Measurements from ENCODE around the gene SYNDIG1L. TPM values are rescaled to one million over a fixed set of nuclear protein-coding genes. Genes with fewer than 3 reads are reported as not detected.
A peak's percentile ranks its signal among the peaks of the same experiment; 100 is the strongest.

Gene SYNDIG1L
- total RNA-seq (under 1 TPM in 4 of 9 donors, not detected in 5; 0.06 to 0.51 (median 0.18) TPM), polyA plus RNA-seq (under 1 TPM; 0.05 to 0.27 (median 0.24) TPM)
- long read RNA-seq, donor 1, result 0 reads
- long read RNA-seq, donor 2, result 0 reads
- long read RNA-seq, donor 3, result 0 reads
- long read RNA-seq, donor 4, result 0 reads
- long read RNA-seq, donor 5, partial matches to known transcripts, result 0 of 1 reads
- long read RNA-seq, donor 5, other reads (novel, unspliced or antisense), result 0 of 1 reads
- long read RNA-seq, donor 6, result 0 reads
- long read RNA-seq, donor 7, result 0 reads
- long read RNA-seq, donor 8, result 0 reads
- long read RNA-seq, donor 9, result 0 reads
- long read RNA-seq, donor 10, result 0 reads

- DNase-seq, result peak in 1 of 7 donors; percentile 10
- intact Hi-C loops (cut with DNase I), result no loop called here
- TF ChIP-seq POLR2A (IDR thresholded peaks at IDR 0.05), result no peak
- Histone ChIP-seq H3K9me3 (replicated peaks in 1 of 3) (no peaks in the 10 kb centered on the region), H3K4me3 (peak within 1 kb of the TSS in 1 of 4 donors; percentile 41), H3K36me3 (replicated peaks in 1 of 2) (no peaks in the 10 kb centered on the region), H3K4me1 (replicated peaks in 1 of 2) (peaks cover 0 to 6% of the 10 kb centered on the region in 2 donors), H3K27ac (no peak within 1 kb of the TSS), H3K27me3 (peaks cover 3% of the 10 kb centered on the region)
- 4 to 14% (median 8%) methylated on average over 3 to 33 of the region's 33 CpGs for WGBS, 4 donors
These were observed at the start of gene SYNDIG1L for GRCh38 chr14:74426202-74426582. SYNDIG1L (minus strand) TSS chr14:74426210; CDS start chr14:74409744, 16,466 bp downstream.

GRCh38 chr14:74475678-74476077 lies 49.7 kb upstream of the SYNDIG1L start:
- DNase-seq, result no peak
- Histone ChIP-seq H3K4me1 (replicated peaks in 1 of 2) (peaks cover 0 to 19% of the 10 kb centered on the region in 2 donors), H3K27ac (peak overlapping the region in 1 of 5 donors; percentile 49), H3K36me3 (replicated peaks in 1 of 2) (peaks cover 0 to 16% of the 10 kb centered on the region in 2 donors), H3K9me3 (replicated peaks in 1 of 3) (no peaks in the 10 kb centered on the region), H3K4me3 (no peak overlapping the region), H3K27me3 (no peaks in the 10 kb centered on the region)
- TF ChIP-seq CTCF (IDR thresholded peaks at IDR 0.05), result no peak
- TF ChIP-seq POLR2A (IDR thresholded peaks at IDR 0.05), result no peak
- 35 to 45% (median 37%) methylated on average over 3 of the region's 3 CpGs for WGBS, 4 donors
- intact Hi-C loops (cut with DNase I), result loop anchor here (5.0 to 10.0 kb wide), 2 partner anchors 111 to 113 kb away; no protein-coding TSS in a partner anchor

- Histone ChIP-seq H3K27me3 (no peaks in the 10 kb centered on the region), H3K27ac (no peak overlapping the region), H3K4me1 (replicated peaks in 1 of 2) (peaks cover 7 to 28% of the 10 kb centered on the region in 2 donors), H3K4me3 (no peak overlapping the region), H3K36me3 (replicated peaks in 1 of 2) (peaks cover 0 to 3% of the 10 kb centered on the region in 2 donors), H3K9me3 (replicated peaks in 1 of 3) (no peaks in the 10 kb centered on the region)
- TF ChIP-seq POLR2A (IDR thresholded peaks at IDR 0.05) (no peak), CTCF (IDR thresholded peaks at IDR 0.05) (no peak)
- intact Hi-C loops (cut with DNase I), result loop anchor here in 1 of 2 donors (10.0 kb wide), 1 partner anchor 110 kb away; no protein-coding TSS in a partner anchor
- WGBS, 4 donors, result 76 to 100% (median 93%) methylated on average over 1 to 2 of the region's 2 CpGs
- no peak for DNase-seq
These were observed 48.4 kb upstream of the SYNDIG1L start for GRCh38 chr14:74474376-74474775.

- intact Hi-C loops (cut with DNase I), result loop anchor here in 1 of 2 donors (10.0 kb wide), 1 partner anchor 108 kb away; no protein-coding TSS in a partner anchor
These were observed 46.6 kb upstream of the SYNDIG1L start for GRCh38 chr14:74472601-74473000.

More at GRCh38 chr14:74472601-74473000, 46.6 kb upstream of the SYNDIG1L start:
- Histone ChIP-seq H3K27ac (no peak overlapping the region), H3K4me3 (no peak overlapping the region), H3K36me3 (replicated peaks in 1 of 2) (no peaks in the 10 kb centered on the region), H3K9me3 (replicated peaks in 1 of 3) (no peaks in the 10 kb centered on the region), H3K4me1 (replicated peaks in 1 of 2) (peaks cover 7 to 29% of the 10 kb centered on the region in 2 donors), H3K27me3 (no peaks in the 10 kb centered on the region)
- no peak for DNase-seq
- 75 to 87% (median 80%) methylated on average over 2 of the region's 2 CpGs for WGBS, 4 donors
- no peak for TF ChIP-seq POLR2A (IDR thresholded peaks at IDR 0.05)
- no peak for TF ChIP-seq CTCF (IDR thresholded peaks at IDR 0.05)
